ENCODE results near the gene MYO3B.

DNA sequence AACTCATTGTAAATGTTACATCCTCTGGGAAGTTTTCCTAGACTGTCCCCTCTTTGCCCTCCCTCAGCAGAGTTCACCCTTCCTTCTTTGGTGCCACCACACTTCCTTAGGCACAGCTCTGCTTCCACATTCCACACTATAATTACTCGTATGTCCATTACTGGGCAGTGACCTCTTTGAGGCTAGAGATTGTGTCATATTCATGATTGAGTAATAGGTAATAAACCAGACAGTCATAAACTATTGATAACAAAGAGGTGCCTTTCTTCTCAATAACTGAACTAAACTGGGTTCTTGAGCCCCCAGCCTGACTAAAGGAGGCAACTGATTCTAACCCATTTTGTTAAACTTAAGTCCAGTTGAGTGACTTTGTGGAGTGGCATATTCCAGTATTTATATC is 28.3 kb downstream of the MYO3B start:
- TF ChIP-seq CTBP1 (IDR thresholded peaks at IDR 0.05; ENCODE audit: borderline replicate concordance) (no peak), L3MBTL2 (conservative IDR thresholded peaks at IDR 0.05) (no peak)
- TF ChIP-seq, protein P1, sequence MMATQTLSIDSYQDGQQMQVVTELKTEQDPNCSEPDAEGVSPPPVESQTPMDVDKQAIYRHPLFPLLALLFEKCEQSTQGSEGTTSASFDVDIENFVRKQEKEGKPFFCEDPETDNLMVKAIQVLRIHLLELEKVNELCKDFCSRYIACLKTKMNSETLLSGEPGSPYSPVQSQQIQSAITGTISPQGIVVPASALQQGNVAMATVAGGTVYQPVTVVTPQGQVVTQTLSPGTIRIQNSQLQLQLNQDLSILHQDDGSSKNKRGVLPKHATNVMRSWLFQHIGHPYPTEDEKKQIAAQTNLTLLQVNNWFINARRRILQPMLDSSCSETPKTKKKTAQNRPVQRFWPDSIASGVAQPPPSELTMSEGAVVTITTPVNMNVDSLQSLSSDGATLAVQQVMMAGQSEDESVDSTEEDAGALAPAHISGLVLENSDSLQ (IDR thresholded peaks at IDR 0.05) = no peak
